CD4-positive, alpha-beta T cell (primary cell): Measurements from ENCODE around the gene XPR1. TPM values are rescaled to one million over a fixed set of nuclear protein-coding genes. Genes with fewer than 3 reads are reported as not detected.

Experiments
- ATAC-seq: fragments of 200-7000 bp; cut with Tn5 transposase; one replicate; pipeline ENCODE4 v1.10.0; 2022; ENCODE audit warnings: mild to moderate bottlenecking; ENCODE audit not compliant: poor library complexity
- CTCF ChIA-PET: fragments of 350-600 bp; sonication (Branson Sonifier 250); formaldehyde crosslinking; loops from one replicate; lab custom pipeline; 2021; ENCODE audit warnings: antibody characterized with exemption, inconsistent platforms; lab: Charles Lee
- POLR2A ChIA-PET: fragments of 350-600 bp; sonication (Branson Sonifier 250); formaldehyde crosslinking; loops from one replicate; lab custom pipeline; 2021; ENCODE audit warnings: antibody characterized with exemption, inconsistent platforms; lab: Charles Lee
- DNase-seq, 14 experiments: peaks; one replicate each; pipeline ENCODE4 v3.0.0-alpha.2; 2013 to 2020; ENCODE audit warnings: mixed read lengths in 2 of 14
- H3K27ac ChIP-seq, 2 donors: one replicate each; pipeline versions ENCODE4 v1.5.1 to v1.7.0; 2013; ENCODE audit warnings: low read length in 2 of 2, low read depth in 1 of 2, mild to moderate bottlenecking in 1 of 2
- H3K27me3 ChIP-seq, 2 experiments: 1 replicate in 1 of 2; 2 replicates in 1 of 2; pipeline versions ENCODE4 v1.6.1 to v1.7.0; 2013; ENCODE audit warnings: low read length in 2 of 2, control low read depth in 1 of 2, mild to moderate bottlenecking in 1 of 2, moderate library complexity in 1 of 2; ENCODE audit not compliant: insufficient read depth in 2 of 2, control insufficient read depth in 1 of 2
- H3K36me3 ChIP-seq: one replicate; pipeline ENCODE4 v1.6.1; 2013; ENCODE audit warnings: low read length, control low read depth; ENCODE audit not compliant: insufficient read depth
- H3K4me1 ChIP-seq: one replicate; pipeline ENCODE4 v1.6.1; 2013; ENCODE audit warnings: low read length, control low read depth; ENCODE audit not compliant: insufficient read depth
- H3K4me3 ChIP-seq: one replicate; pipeline ENCODE4 v1.5.1; 2013; ENCODE audit warnings: mild to moderate bottlenecking, low read length, moderate library complexity
- H3K9me3 ChIP-seq, 2 experiments: 1 replicate in 1 of 2; 2 replicates in 1 of 2; pipeline versions ENCODE4 v1.6.1 to v1.7.0; 2013; ENCODE audit warnings: low read length in 2 of 2, mild to moderate bottlenecking in 2 of 2, control low read depth in 1 of 2, moderate library complexity in 1 of 2; ENCODE audit not compliant: control insufficient read depth in 1 of 2, insufficient read depth in 1 of 2
- H3K27ac Mint-ChIP-seq: one replicate; pipeline ENCODE4 v1.8.0; 2020; ENCODE audit warnings: mixed read lengths
- H3K27me3 Mint-ChIP-seq: one replicate; pipeline ENCODE4 v1.8.0; 2021; ENCODE audit warnings: mixed read lengths
- H3K36me3 Mint-ChIP-seq: one replicate; pipeline ENCODE4 v1.8.0; 2021; ENCODE audit warnings: low read depth, mixed read lengths
- H3K4me1 Mint-ChIP-seq: one replicate; pipeline ENCODE4 v1.8.0; 2021; ENCODE audit warnings: low read depth, mixed read lengths
- H3K4me3 Mint-ChIP-seq: one replicate; pipeline ENCODE4 v1.8.0; 2020; ENCODE audit warnings: mild to moderate bottlenecking, mixed read lengths
- H3K9me3 Mint-ChIP-seq: one replicate; pipeline ENCODE4 v1.8.0; 2020; ENCODE audit warnings: mixed read lengths
- CTCF ChIP-seq: fragments of 200-600 bp; IDR thresholded peaks from one replicate; pipeline ENCODE4 v1.8.0; 2022; ENCODE audit warnings: antibody characterized with exemption, mild to moderate bottlenecking
- intact Hi-C, 2 experiments: fragments of 100-400 bp; cut with DNase I in 1 of 2; cut with micrococcal nuclease in 1 of 2; formaldehyde crosslinking; loops; one replicate each; pipeline versions ENCODE4 v1.15.1 to v1.9.0; 2023 to 2025; cut with DNase I, micrococcal nuclease
- total RNA-seq, 174 experiments: library from RNA in 2 of 174; stranded (reverse) in 2 of 174; gene quantifications; one replicate each; pipeline ENCODE4 v1.2.3 and lab custom pipeline; 2021 to 2026

The XPR1 gene
- total RNA-seq, 2 experiments from 2014 or later: 13.7 TPM

- peaks cover 4% of the 10 kb centered on the region for H3K27me3 Mint-ChIP-seq
- no peaks in the 10 kb centered on the region for H3K36me3 Mint-ChIP-seq
- H3K27ac ChIP-seq: no peak overlapping the region
- ATAC-seq (no peak), DNase-seq (no peak)
- intact Hi-C loops: no loop called here
- ChIA-PET POLR2A (no interaction called here), CTCF (no interaction called here)
- H3K9me3 Mint-ChIP-seq: no peaks in the 10 kb centered on the region
- no peaks in the 10 kb centered on the region for H3K36me3 ChIP-seq
- H3K4me3 Mint-ChIP-seq: no peak overlapping the region
- TF ChIP-seq CTCF: no peak
- no peaks in the 10 kb centered on the region for H3K9me3 ChIP-seq
- H3K4me1 ChIP-seq: no peaks in the 10 kb centered on the region
- H3K27me3 ChIP-seq: no peaks in the 10 kb centered on the region
- no peaks in the 10 kb centered on the region for H3K4me1 Mint-ChIP-seq
- H3K4me3 ChIP-seq: no peak overlapping the region
- H3K27ac Mint-ChIP-seq: no peak overlapping the region
Observed at GRCh38 chr1:180927348-180927747, 295.5 kb downstream of the XPR1 start.

GRCh38 chr1:180927841-180928240, 296.0 kb downstream of the XPR1 start:
- ATAC-seq: no peak
- no peaks in the 10 kb centered on the region for H3K9me3 Mint-ChIP-seq
- intact Hi-C loops: no loop called here
- H3K36me3 ChIP-seq: no peaks in the 10 kb centered on the region
- no peak for TF ChIP-seq CTCF
- H3K27ac Mint-ChIP-seq: no peak overlapping the region
- no peak overlapping the region for H3K27ac ChIP-seq
- POLR2A ChIA-PET: no interaction called here
- H3K27me3 Mint-ChIP-seq: peaks cover 4% of the 10 kb centered on the region
- H3K27me3 ChIP-seq: no peaks in the 10 kb centered on the region
- no peaks in the 10 kb centered on the region for H3K36me3 Mint-ChIP-seq
- no peak for DNase-seq
- CTCF ChIA-PET: no interaction called here
- H3K4me1 Mint-ChIP-seq: no peaks in the 10 kb centered on the region
- H3K4me3 Mint-ChIP-seq: no peak overlapping the region
- H3K9me3 ChIP-seq: no peaks in the 10 kb centered on the region
- H3K4me1 ChIP-seq: no peaks in the 10 kb centered on the region
- no peak overlapping the region for H3K4me3 ChIP-seq

- intact Hi-C loops: no loop called here
- Histone ChIP-seq H3K27me3 (no peaks in the 10 kb centered on the region), H3K27ac (no peak overlapping the region), H3K9me3 (no peaks in the 10 kb centered on the region), H3K36me3 (no peaks in the 10 kb centered on the region), H3K4me1 (no peaks in the 10 kb centered on the region), H3K4me3 (no peak overlapping the region)
- ATAC-seq: no peak
- Mint-ChIP-seq H3K27me3 (peaks cover 6% of the 10 kb centered on the region), H3K4me3 (no peak overlapping the region), H3K36me3 (no peaks in the 10 kb centered on the region), H3K9me3 (no peaks in the 10 kb centered on the region), H3K4me1 (no peaks in the 10 kb centered on the region), H3K27ac (no peak overlapping the region)
- ChIA-PET CTCF (no interaction called here), POLR2A (no interaction called here)
- TF ChIP-seq CTCF: no peak
- DNase-seq: no peak
Observed at GRCh38 chr1:180928331-180929230, 296.8 kb downstream of the XPR1 start.
